Activated CD8-positive, alpha-beta memory T cell treated with anti-CD3 and anti-CD28 coated beads for 1 hour (primary cell): ENCODE measurements around the gene CRTAC1.

ENCODE experiments used
- DNase-seq, 2 donors: peaks; one replicate each; pipeline ENCODE4 v3.0.0-alpha.2; 2020; ENCODE audit warnings: low read depth in 1 of 2; ENCODE audit errors: extremely low read depth in 1 of 2

Gene CRTAC1

DNA sequence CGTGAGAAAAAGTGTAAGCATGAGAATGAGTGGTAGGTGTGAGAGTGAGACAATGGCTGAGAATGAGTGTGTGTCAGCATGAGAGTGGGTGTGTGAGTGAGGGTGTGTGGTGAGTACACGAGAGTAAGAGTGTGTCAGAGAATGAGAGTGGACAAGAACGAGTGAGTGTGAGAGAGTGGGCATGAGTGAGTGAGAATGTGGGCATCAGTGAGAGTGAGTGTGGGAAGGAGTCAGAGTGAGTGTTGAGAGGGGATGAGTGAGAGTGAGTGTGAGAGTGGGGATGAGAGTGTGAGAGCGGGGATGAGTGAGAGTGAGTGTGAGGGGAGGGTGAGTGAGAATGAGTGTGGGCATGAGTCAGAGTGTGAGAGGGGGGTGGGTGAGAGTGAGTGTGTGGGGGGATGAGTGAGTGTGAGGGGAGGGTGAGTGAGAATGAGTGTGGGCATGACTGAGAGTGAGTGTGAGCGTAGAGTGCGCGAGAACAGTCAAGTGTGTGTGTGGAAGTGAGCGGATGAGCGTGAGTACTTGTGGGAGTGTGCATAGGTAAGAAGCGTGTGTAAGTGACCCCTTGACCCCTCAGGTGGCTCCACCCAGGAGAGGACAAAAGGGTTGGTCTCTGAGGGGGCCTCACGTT lies 105.0 kb downstream of the CRTAC1 start:
- no peak for DNase-seq

GRCh38 chr10:97924678-97925077 lies 105.7 kb downstream of the CRTAC1 start:
- no peak for DNase-seq

GRCh38 chr10:97923476-97923875 lies 106.9 kb downstream of the CRTAC1 start:
- no peak for DNase-seq

DNA sequence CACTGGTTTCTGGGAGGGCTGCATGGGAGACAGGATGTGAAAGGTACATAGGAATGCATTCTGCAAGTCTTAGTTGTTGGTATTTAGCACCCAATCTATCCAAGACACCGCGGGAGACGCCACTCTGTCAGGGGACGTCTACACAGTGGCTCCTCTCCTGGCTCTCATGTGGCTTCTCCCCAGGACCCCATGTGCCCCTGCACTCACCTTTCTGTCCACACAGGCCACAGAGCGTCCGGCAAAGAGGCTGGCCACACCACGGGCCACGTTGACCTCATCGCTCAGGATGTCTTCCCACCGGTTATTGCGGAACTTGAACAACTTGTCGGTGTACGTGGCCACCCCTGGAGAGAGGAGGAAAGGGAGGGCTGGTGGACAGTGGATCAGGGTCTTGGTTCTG lies 107.4 kb downstream of the CRTAC1 start:
- DNase-seq = no peak

DNA sequence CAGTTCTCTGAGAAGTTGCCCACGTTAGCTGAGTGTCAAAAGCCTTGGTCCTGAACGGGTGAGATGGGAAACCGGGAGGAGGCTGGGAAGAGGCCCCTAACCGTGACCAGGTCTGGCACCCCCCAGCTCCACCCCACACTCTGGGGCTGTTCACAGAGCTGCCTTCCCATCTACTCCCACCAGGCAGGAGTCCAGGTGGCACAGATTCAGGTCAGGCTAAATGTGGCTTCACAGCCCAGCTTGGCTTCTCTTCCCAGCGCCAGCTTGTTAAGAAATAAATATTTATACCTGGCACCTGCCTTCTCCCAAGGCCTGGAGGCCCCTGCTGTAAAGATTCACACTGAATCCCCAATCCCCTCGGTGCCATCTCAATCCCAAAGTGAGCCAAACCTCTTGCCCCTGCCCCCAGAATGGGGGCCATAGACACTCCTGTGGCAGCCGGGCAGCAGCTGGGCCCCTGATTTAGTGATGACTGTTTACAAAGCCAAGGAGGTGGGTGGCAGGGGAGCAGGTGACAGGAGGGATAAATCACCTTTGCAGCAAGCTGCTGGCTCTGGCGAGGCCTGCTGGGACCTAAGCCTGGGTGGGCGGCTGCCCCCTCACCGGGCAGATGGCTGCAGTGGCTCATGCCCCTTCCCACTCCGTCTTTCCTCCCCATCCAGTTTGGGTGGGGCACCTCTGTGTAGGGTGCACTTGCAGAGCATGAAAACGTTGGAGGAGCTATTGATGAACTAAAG lies 108.2 kb downstream of the CRTAC1 start:
- no peak for DNase-seq

DNA sequence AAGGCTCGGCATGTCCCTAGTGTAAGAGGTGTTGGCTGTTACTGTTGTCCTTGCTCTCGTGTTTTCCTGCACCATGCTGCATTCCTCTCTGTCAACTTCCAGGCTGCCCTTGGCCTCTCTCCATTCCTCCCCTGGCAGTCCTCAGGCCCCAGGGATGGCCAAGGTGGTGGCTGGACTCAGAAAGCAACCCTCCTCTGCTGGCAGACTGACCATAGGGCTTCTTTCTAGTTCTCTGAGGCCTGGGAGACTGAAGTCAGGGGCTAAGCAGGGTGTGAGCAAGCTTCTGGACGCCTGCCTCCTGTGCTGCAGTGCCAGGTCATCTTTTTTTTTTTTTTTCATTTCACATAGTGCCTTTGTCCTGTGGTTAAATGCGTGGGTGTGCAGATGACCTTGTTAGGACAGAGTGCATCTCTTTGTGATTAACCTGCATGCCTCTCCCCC lies 108.8 kb downstream of the CRTAC1 start:
- DNase-seq = no peak

DNA sequence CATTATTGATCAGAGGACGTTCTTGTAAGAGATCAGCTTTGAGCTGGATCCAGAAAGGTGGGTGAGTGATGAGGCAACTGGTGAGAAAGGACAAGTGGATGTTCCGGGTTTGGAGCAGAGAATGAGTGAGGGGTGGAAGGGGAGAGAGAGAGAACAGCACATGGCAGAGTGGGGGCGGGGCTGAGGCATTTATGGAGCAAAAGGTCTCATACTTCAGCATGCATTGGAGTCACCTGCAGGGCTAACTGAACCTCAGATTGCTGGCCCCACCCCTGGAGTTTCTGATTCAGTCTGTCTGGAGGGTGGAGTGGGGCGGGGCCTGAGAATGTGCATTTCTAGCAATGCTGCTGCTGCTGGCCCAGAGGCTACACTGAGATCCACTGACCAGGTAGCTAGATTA lies 109.6 kb downstream of the CRTAC1 start:
- no peak for DNase-seq

- no peak for DNase-seq
Measured at GRCh38 chr10:97919012-97919411, 111.4 kb downstream of the CRTAC1 start.

DNA sequence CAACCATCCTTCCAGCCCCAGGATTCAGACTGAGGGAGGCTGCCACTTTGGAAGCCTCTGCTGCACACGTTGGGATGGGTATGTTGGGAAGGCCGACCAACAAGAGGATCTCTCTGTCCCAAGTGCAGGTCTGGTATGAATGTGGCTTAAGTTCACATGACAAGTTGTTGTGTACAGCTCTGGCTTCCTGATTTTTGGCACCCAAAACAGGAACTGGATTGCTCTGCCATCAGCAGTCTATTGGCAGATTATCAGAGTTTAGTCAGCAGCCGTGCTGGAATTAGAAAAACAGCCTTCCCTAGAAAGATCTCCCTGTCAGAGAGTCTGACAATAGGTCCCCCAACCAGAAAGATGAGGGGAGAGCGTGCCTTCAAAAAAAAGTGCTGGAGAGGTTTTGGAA lies 113.8 kb downstream of the CRTAC1 start:
- no peak for DNase-seq

DNA sequence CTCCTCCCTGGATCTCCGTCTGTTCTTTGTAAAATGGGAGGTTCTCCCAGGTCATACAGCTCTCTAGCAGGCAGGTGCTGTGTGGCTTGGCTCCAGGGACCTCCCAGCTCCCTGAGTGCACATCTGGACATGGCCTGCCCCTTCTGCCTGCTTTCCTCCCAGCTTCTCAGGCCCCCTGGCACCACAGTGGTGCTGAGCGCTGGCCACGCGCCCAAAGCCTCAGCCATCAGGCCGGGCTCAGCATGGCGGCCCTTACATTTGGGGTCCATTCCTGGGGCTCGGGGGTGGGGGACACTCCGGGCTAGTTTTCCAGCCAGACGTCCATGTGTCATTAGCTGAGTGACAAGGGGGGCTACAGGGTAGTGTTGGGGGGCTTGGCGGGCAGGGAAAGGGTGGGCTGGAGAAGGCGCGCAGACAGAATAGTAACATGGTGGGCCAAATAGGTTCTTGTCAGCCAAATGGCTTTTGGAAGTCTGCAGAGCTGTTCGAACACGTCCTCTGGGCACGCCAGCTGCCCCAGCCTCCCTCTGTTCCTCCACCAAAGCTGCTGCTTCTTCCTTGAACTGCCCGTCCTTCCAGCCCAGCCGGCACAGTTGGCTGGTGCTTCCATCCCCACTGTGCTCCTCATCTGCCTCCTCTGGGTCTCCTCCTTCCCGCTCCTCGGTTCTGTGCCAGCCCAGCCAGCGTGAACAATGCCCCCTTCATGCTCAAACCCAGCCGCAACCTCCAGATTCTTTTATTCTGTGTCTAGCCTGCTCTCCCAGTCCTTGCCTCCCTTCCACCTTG lies 114.9 kb downstream of the CRTAC1 start:
- DNase-seq = no peak

GRCh38 chr10:97914837-97915211 lies 115.6 kb downstream of the CRTAC1 start:
- peak; percentile 21 to 61 for DNase-seq

DNA sequence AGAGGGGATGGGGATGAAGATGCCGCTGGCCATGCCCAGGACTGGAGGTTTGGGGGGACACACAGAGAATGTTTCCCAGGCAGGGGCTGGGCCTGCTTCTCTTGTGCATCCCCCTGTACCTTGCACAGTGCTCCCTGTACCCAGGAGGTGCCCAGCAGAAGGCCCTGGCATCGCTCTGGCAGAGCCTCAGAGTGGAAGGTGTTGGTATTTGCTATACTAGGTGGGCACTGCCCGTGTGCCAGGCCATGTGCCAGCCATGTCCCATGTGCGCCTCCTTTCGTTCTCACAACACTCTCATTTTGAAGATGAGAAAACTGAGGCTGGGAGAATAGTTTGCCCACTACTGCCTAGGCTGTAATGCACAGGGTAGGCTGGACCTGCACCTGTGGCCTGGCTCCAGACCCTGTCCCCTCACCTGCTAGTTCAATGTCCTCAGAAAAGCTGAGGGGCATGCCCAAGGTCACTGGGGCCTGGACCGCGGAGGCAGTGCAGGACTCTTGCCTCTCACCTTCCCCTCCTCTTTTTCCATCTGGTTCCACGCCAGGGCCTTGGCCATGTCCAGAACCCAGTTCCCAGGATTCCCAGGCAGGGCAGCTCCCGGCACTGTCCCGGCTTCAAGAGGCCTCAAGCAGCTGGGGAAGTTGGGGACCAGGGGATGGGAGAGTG lies 116.1 kb downstream of the CRTAC1 start:
- no peak for DNase-seq

DNA sequence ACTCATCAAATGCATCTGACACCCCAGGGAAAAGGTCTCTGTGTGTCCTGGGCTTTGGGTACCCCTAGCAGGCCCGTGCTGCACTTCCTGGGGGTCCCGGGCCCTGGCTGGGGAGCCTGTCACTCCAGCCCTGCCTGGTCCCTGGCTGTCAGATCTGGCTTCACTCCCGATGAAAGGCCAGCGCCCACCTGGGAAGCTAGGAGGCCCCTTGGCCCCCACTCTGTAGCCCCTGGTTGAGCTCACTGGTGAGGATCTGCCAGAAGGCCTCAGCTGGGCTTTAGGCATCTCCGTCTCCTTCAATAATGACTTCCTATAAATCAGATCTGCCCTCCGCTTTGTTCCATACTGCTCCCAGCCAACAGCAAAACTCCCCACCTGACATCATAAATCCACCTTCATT lies 116.8 kb downstream of the CRTAC1 start:
- DNase-seq = no peak

- no peak for DNase-seq
Measured at GRCh38 chr10:97913193-97913592, 117.2 kb downstream of the CRTAC1 start.

- DNase-seq = no peak
Measured at GRCh38 chr10:97911217-97911616, 119.2 kb downstream of the CRTAC1 start.

DNA sequence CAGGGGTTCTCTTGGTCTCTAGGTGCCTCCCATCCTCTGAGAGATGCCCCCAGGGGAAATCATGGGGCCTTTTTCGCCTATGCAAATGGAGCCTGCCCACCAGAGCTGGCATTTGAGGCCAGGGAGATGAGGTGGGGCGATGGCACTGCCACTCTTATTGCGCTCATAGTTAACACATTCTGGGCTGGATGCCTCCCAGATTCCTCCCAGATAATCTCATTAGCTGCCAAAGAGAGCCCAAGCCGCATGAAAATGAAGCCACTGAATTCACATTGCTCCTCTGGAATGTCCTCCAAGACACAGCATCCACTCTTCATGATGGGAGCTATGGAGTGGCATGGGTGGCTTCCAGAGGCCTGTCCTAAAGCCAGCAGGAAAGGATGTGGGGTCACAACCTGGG lies 119.8 kb downstream of the CRTAC1 start:
- DNase-seq = no peak

- DNase-seq = no peak
Measured at GRCh38 chr10:97907830-97908229, 122.6 kb downstream of the CRTAC1 start.

- no peak for DNase-seq
Measured at GRCh38 chr10:97907211-97907610, 123.2 kb downstream of the CRTAC1 start.

- no peak for DNase-seq
Measured at GRCh38 chr10:97905276-97905675, 125.1 kb downstream of the CRTAC1 start.

DNA sequence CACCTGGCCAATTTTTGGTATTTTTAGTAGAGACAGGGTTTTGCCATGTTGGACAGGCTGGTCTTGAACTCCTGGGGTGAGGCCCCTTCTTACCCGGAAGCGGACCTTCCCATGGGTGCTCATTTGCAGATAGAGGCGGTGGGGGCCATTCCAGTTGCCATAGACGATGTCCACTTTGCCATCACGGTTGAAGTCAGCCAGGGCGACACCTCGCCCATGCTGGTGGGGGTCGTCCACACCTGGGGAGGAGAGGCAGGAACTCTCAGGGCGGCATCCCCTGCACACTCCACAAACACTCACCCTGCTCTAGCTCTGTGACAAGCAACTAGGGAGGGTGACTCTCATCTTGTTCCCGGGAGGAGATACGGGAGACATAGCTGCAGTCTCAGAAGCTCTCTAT lies 125.8 kb downstream of the CRTAC1 start:
- DNase-seq = no peak

- no peak for DNase-seq
Measured at GRCh38 chr10:97904018-97904381, 126.4 kb downstream of the CRTAC1 start.
